B cell (primary cell): ENCODE results near the gene HOGA1. TPM values are rescaled to one million over a fixed set of nuclear protein-coding genes. Genes with fewer than 3 reads are reported as not detected.

ENCODE experiments used
- ATAC-seq: fragments of 200-7000 bp; cut with Tn5 transposase; one replicate; pipeline ENCODE4 v1.10.0; 2021; ENCODE audit warnings: low read depth, mild to moderate bottlenecking, moderate number of reproducible peaks, moderate library complexity
- CTCF ChIA-PET: fragments of 350-600 bp; sonication (Branson Sonifier 250); formaldehyde crosslinking; loops from one replicate; lab custom pipeline; 2021; ENCODE audit warnings: antibody characterized with exemption, inconsistent platforms; lab: Charles Lee
- POLR2A ChIA-PET: fragments of 350-600 bp; sonication (Branson Sonifier 250); formaldehyde crosslinking; loops from one replicate; lab custom pipeline; 2021; ENCODE audit warnings: antibody characterized with exemption; lab: Charles Lee
- DNase-seq: peaks from one replicate; pipeline ENCODE4 v3.0.0; 2013
- H2AFZ ChIP-seq: 2 replicates; pipeline ENCODE4 v1.6.1; 2012; ENCODE audit warnings: mild to moderate bottlenecking, low read depth, low read length; ENCODE audit not compliant: insufficient read depth, poor library complexity, severe bottlenecking
- H3K27ac ChIP-seq, 2 donors: 1 replicate in 1 of 2; 2 replicates in 1 of 2; pipeline ENCODE4 v1.5.1; 2012 to 2013; ENCODE audit warnings: low read length in 2 of 2, mild to moderate bottlenecking in 2 of 2, moderate library complexity in 1 of 2
- H3K27me3 ChIP-seq, 4 experiments: fragments of 200-600 bp in 1 of 4; sonication (generic) in 1 of 4; replicated peaks in 1 of 4; 1 replicate in 2 of 4; 2 replicates in 2 of 4; pipeline versions ENCODE4 v1.6.1 to v1.7.0; 2013 to 2016; ENCODE audit warnings: low read length in 3 of 4, mild to moderate bottlenecking in 2 of 4, mixed read lengths in 1 of 4, moderate library complexity in 1 of 4; ENCODE audit not compliant: insufficient read depth in 4 of 4, control insufficient read depth in 3 of 4; ENCODE audit errors: control extremely low read depth in 1 of 4
- H3K36me3 ChIP-seq, 2 experiments: replicated peaks in 1 of 2; 1 replicate in 1 of 2; 2 replicates in 1 of 2; pipeline versions ENCODE4 v1.6.1 to v1.7.1; 2013; ENCODE audit warnings: low read length in 1 of 2; ENCODE audit not compliant: insufficient read depth in 2 of 2, control insufficient read depth in 1 of 2; ENCODE audit errors: control extremely low read depth in 1 of 2, extremely low read depth in 1 of 2
- H3K4me1 ChIP-seq, 2 donors: fragments of 200-600 bp in 1 of 2; sonication (generic) in 1 of 2; 1 replicate in 1 of 2; 2 replicates in 1 of 2; pipeline versions ENCODE4 v1.5.1 to v1.6.1; 2013 to 2017; ENCODE audit warnings: low read length in 2 of 2; ENCODE audit not compliant: control insufficient read depth in 2 of 2, insufficient read depth in 2 of 2
- H3K4me2 ChIP-seq: replicated peaks from 2 replicates; pipeline ENCODE3; 2012; ENCODE audit warnings: mild to moderate bottlenecking, low read depth, low read length; ENCODE audit not compliant: poor library complexity, severe bottlenecking
- H3K4me3 ChIP-seq, 5 experiments: fragments of 200-600 bp in 1 of 5; sonication (generic) in 1 of 5; 1 replicate in 3 of 5; 2 replicates in 2 of 5; pipeline versions ENCODE4 v1.5.1 to v1.7.0; 2011 to 2016; ENCODE audit warnings: low read length in 4 of 5, mild to moderate bottlenecking in 4 of 5, low read depth in 2 of 5, control low read depth in 1 of 5, moderate library complexity in 1 of 5; ENCODE audit not compliant: insufficient read depth in 1 of 5; ENCODE audit errors: control extremely low read depth in 1 of 5, extremely low read depth in 1 of 5
- H3K79me2 ChIP-seq: fragments of 200-600 bp; sonication (generic); one replicate; pipeline ENCODE4 v1.6.0; 2016; ENCODE audit warnings: low read length; ENCODE audit not compliant: control insufficient read depth, insufficient read depth
- H3K9ac ChIP-seq: fragments of 200-600 bp; sonication (generic); 2 replicates; pipeline ENCODE4 v1.6.1; 2017; ENCODE audit warnings: mild to moderate bottlenecking, low read length, moderate library complexity
- H3K9me3 ChIP-seq, 3 donors: one replicate each; pipeline versions ENCODE4 v1.6.1 to v1.7.1; 2013; ENCODE audit warnings: low read length in 2 of 3; ENCODE audit not compliant: control insufficient read depth in 2 of 3, insufficient read depth in 1 of 3; ENCODE audit errors: control extremely low read depth in 1 of 3
- H4K20me1 ChIP-seq: 2 replicates; pipeline ENCODE4 v1.6.0; 2012; ENCODE audit warnings: mild to moderate bottlenecking, low read length; ENCODE audit not compliant: insufficient read depth, control insufficient read depth, poor library complexity, severe bottlenecking
- H3K27ac Mint-ChIP-seq: one replicate; pipeline ENCODE4 v1.8.0; 2021; ENCODE audit warnings: mixed read lengths
- H3K27me3 Mint-ChIP-seq: one replicate; pipeline ENCODE4 v1.8.0; 2021; ENCODE audit warnings: mixed read lengths
- H3K4me1 Mint-ChIP-seq: one replicate; pipeline ENCODE4 v1.8.0; 2021; ENCODE audit warnings: mixed read lengths
- H3K4me3 Mint-ChIP-seq: one replicate; pipeline ENCODE4 v1.8.0; 2021; ENCODE audit warnings: mixed read lengths
- H3K9me3 Mint-ChIP-seq: one replicate; pipeline ENCODE4 v1.8.0; 2022; ENCODE audit warnings: mixed read lengths; ENCODE audit not compliant: insufficient read depth
- EZH2 ChIP-seq: IDR thresholded peaks from 2 replicates; pipeline ENCODE4 v1.6.1; 2012; ENCODE audit warnings: borderline replicate concordance, low read depth, mild to moderate bottlenecking, moderate library complexity, low read length; ENCODE audit not compliant: insufficient read depth, poor library complexity, severe bottlenecking
- WGBS: methylation state at CpG from one replicate; pipeline ENCODE4 v1.1.5; 2013; ENCODE audit warnings: missing lambda C conversion rate; ENCODE audit not compliant: insufficient coverage; 5-methylcytosine and 5-hydroxymethylcytosine counted together
- intact Hi-C: fragments of 100-400 bp; cut with micrococcal nuclease; formaldehyde crosslinking; loops from one replicate; pipeline ENCODE4 v1.10.0; 2022
- polyA plus RNA-seq: library from polyadenylated mRNA; depleted of rRNA; stranded (reverse); fragments of >200 nt; gene quantifications from 2 replicates; pipeline ENCODE4 v1.2.3, GENCODE V29; 2012
- total RNA-seq, 2 donors: library from RNA; stranded (reverse); fragments of 120-200 nt in 1 of 2; gene quantifications; 1 replicate in 1 of 2; 2 replicates in 1 of 2; pipeline versions ENCODE4 v1.2.3 to v1.2.4, GENCODE V29; 2013 to 2022
- TF ChIP-seq, protein P1 (sequence below): fragments of 200-600 bp; IDR thresholded peaks from one replicate; pipeline ENCODE4 v1.8.0; 2022; ENCODE audit warnings: antibody characterized with exemption, mild to moderate bottlenecking

HOGA1 gene
- total and polyA plus RNA-seq, 2 donors (not counting 1 experiment from before 2014, with no cell fraction given), result not detected

DNA sequence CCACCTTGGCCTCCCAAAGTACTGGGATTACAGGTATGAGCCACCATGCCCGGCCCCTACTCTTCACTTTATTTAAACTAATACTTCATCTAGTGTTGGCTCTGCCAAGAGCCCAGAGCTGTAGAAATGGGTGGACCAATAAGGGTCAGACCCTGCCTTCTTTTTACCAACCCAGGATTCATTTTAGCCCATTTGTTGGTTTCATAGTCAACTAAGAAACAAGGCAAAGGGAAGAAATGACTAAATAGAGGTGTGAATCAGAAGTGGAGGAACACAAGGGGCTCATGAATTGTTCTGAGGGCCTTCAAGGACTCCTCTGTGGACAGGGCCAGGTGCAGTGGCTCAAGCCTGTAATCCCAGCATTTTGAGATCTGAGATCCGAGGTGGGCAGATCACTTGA is 10.5 kb upstream of the HOGA1 start:
- no peaks in the 10 kb centered on the region for H3K9me3 Mint-ChIP-seq
- H3K4me3 ChIP-seq, result no peak overlapping the region
- intact Hi-C loops, result no loop called here
- H3K4me2 ChIP-seq, result no peak overlapping the region
- H3K9me3 ChIP-seq, result no peaks in the 10 kb centered on the region
- WGBS, result 0% methylated on average over 1 of the region's 2 CpGs
- no peaks in the 10 kb centered on the region for H3K79me2 ChIP-seq
- H3K4me1 ChIP-seq, result no peaks in the 10 kb centered on the region
- no peak overlapping the region for H3K27ac Mint-ChIP-seq
- H3K36me3 ChIP-seq, result no peaks in the 10 kb centered on the region
- H2AFZ ChIP-seq, result no peak overlapping the region
- no peaks in the 10 kb centered on the region for H3K4me1 Mint-ChIP-seq
- DNase-seq (no peak), ATAC-seq (no peak)
- H3K27me3 Mint-ChIP-seq, result no peaks in the 10 kb centered on the region
- H3K27ac ChIP-seq, result no peak overlapping the region
- CTCF ChIA-PET, result interaction anchor here (1.5 kb wide), 1 partner anchor 113 kb away, joined by 3 read pairs; the partner anchor contains the start of gene AVPI1
- no peaks in the 10 kb centered on the region for H4K20me1 ChIP-seq
- H3K9ac ChIP-seq, result no peak overlapping the region
- H3K27me3 ChIP-seq, result no peaks in the 10 kb centered on the region
- TF ChIP-seq, protein P1, sequence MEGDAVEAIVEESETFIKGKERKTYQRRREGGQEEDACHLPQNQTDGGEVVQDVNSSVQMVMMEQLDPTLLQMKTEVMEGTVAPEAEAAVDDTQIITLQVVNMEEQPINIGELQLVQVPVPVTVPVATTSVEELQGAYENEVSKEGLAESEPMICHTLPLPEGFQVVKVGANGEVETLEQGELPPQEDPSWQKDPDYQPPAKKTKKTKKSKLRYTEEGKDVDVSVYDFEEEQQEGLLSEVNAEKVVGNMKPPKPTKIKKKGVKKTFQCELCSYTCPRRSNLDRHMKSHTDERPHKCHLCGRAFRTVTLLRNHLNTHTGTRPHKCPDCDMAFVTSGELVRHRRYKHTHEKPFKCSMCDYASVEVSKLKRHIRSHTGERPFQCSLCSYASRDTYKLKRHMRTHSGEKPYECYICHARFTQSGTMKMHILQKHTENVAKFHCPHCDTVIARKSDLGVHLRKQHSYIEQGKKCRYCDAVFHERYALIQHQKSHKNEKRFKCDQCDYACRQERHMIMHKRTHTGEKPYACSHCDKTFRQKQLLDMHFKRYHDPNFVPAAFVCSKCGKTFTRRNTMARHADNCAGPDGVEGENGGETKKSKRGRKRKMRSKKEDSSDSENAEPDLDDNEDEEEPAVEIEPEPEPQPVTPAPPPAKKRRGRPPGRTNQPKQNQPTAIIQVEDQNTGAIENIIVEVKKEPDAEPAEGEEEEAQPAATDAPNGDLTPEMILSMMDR, result no peak
- no peak for TF ChIP-seq EZH2
- POLR2A ChIA-PET, result no interaction called here
- H3K4me3 Mint-ChIP-seq, result no peak overlapping the region

DNA sequence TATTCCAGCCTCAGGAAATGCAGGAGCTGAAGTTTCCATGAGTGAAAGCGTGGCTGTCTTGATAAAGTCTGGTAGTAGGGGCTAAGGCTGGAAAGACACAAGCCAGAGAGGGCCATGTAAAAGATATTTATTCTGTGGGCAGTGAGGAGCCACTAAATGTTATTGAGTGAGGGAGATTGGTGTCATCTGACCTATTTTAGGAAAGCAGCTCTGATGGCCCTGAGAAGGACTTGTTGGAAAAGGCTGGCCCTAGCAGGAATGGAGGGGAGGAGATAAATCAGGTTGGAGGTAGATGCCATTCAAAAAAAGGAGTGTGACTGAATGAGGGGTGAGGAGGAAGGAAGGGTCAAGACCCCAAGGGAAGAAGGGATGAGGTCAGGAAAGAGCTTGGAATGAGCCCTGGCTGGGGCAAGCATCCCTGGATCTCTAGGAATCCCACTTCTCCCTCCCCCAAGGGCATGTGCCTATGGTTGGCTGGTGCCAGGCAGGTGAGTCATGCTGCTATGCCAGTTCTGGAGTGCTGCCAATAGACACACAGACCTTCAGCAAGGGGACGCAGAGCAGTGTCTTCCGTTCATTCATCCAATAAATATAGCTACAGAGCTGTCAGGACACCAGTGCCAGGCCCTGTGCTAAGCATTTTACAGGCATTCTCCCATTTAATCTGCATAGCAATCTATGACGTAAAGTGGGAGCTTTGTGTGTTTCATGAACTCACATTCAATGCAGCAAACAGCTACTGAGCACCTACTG is 9.6 kb upstream of the HOGA1 start:
- POLR2A ChIA-PET, result no interaction called here
- Histone ChIP-seq H3K9me3 (no peaks in the 10 kb centered on the region), H3K9ac (no peak overlapping the region), H3K4me3 (no peak overlapping the region), H3K27ac (no peak overlapping the region), H3K36me3 (no peaks in the 10 kb centered on the region), H3K4me2 (no peak overlapping the region), H3K27me3 (no peaks in the 10 kb centered on the region), H3K79me2 (no peaks in the 10 kb centered on the region), H4K20me1 (no peaks in the 10 kb centered on the region), H3K4me1 (no peaks in the 10 kb centered on the region), H2AFZ (no peak overlapping the region)
- CTCF ChIA-PET, result interaction anchor here (1.5 kb wide), 1 partner anchor 113 kb away, joined by 3 read pairs; the partner anchor contains the start of gene AVPI1
- no peak for ATAC-seq
- TF ChIP-seq EZH2, result no peak
- TF ChIP-seq, protein P1, result no peak
- no peaks in the 10 kb centered on the region for H3K27me3 Mint-ChIP-seq
- no peak overlapping the region for H3K4me3 Mint-ChIP-seq
- intact Hi-C loops, result no loop called here
- WGBS, result 69% methylated on average over 2 of the region's 4 CpGs
- H3K4me1 Mint-ChIP-seq, result no peaks in the 10 kb centered on the region
- no peak overlapping the region for H3K27ac Mint-ChIP-seq
- no peak for DNase-seq
- no peaks in the 10 kb centered on the region for H3K9me3 Mint-ChIP-seq
